ENCODE results near the gene SLC51B. TPM values are rescaled to one million over a fixed set of nuclear protein-coding genes. Genes with fewer than 3 reads are reported as not detected.

Gene SLC51B
- total RNA-seq, 1 experiment from 2014 or later: not detected

DNA sequence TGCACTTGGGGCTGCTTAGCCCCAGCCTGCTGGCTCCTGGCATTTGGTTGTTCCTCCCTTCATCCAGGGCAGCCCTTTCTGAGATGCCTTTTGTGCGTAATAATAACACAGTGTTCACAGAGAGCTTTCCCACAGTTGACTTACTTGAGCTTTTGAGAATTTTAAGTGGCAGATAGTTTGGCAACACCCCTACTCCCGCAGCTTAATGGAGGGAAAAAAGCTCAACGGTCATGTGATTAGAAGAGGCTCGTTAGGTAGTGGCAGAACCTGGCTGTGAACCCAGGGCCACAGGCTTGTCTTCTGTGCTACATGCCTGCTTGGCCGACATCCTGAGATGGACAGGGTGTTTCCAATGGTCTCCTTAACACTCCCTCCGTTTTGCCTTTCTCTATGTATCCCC, 36.1 kb downstream of the SLC51B start:
- Histone ChIP-seq H3K27ac (ENCODE audit: low read depth, low read length) (no peak overlapping the region), H3K79me2 (ENCODE audit: insufficient read depth, low read length) (no peaks in the 10 kb centered on the region), H3K27me3 (ENCODE audit: insufficient read depth, low read length) (peaks cover 7% of the 10 kb centered on the region; the same call in 1 of the 2 replicates), H3K4me2 (ENCODE audit: low read length) (no peak overlapping the region), H3K9ac (ENCODE audit: low read length) (no peak overlapping the region), H4K20me1 (ENCODE audit: insufficient read depth) (no peaks in the 10 kb centered on the region), H3K4me3 (replicated peaks in 1 of 2; ENCODE audit: low read depth in 1 of 2, low read length in 2 of 2) (no peak overlapping the region), H2AFZ (ENCODE audit: low read depth, low read length, poor library complexity, severe bottlenecking) (no peak overlapping the region), H3K36me3 (ENCODE audit: control insufficient read depth in 1 of 2, insufficient read depth in 2 of 2, low read length in 2 of 2) (no peaks in the 10 kb centered on the region), H3K4me1 (ENCODE audit: control insufficient read depth in 1 of 2, insufficient read depth in 2 of 2, low read length in 2 of 2) (peaks cover 3 to 13% of the 10 kb centered on the region in 2 experiments; a peak in 2 of 4 replicates), H3K9me2 (ENCODE audit: insufficient read depth) (no peaks in the 10 kb centered on the region), H3K9me3 (ENCODE audit: control insufficient read depth in 1 of 2, insufficient read depth in 1 of 2, low read depth in 1 of 2, low read length in 2 of 2) (no peaks in the 10 kb centered on the region)
- DNase-seq (ENCODE audit: low read depth, low spot score) (no peak), ATAC-seq (no peak)
- TF ChIP-seq CEBPB (IDR thresholded peaks at IDR 0.05; ENCODE audit: low read depth): no peak
- RAD21 ChIA-PET (ENCODE audit: low non-redundant PET in 1 of 2, low total read pairs in 2 of 2, uncharacterized antibody in 2 of 2, unreplicated experiment in 2 of 2): no interaction called here
- POLR2A ChIA-PET: no interaction called here
- intact Hi-C loops (cut with micrococcal nuclease): no loop called here
- CTCF ChIA-PET: interaction anchor here (1.4 to 2.5 kb wide), 2 partner anchors 20 to 27 kb away, joined by 4 to 7 read pairs; no protein-coding TSS in a partner anchor
- no TSS peak for BruUV-seq (replicated peaks)

GRCh38 chr15:65081758-65082157, 36.6 kb downstream of the SLC51B start:
- Histone ChIP-seq H3K79me2 (ENCODE audit: insufficient read depth, low read length) (no peaks in the 10 kb centered on the region), H2AFZ (ENCODE audit: low read depth, low read length, poor library complexity, severe bottlenecking) (no peak overlapping the region), H3K4me1 (ENCODE audit: control insufficient read depth in 1 of 2, insufficient read depth in 2 of 2, low read length in 2 of 2) (peaks cover 3 to 13% of the 10 kb centered on the region in 2 experiments; a peak in 2 of 4 replicates), H3K4me2 (ENCODE audit: low read length) (no peak overlapping the region), H3K36me3 (ENCODE audit: control insufficient read depth in 1 of 2, insufficient read depth in 2 of 2, low read length in 2 of 2) (no peaks in the 10 kb centered on the region), H4K20me1 (ENCODE audit: insufficient read depth) (no peaks in the 10 kb centered on the region), H3K9me2 (ENCODE audit: insufficient read depth) (no peaks in the 10 kb centered on the region), H3K9ac (ENCODE audit: low read length) (no peak overlapping the region), H3K9me3 (ENCODE audit: control insufficient read depth in 1 of 2, insufficient read depth in 1 of 2, low read depth in 1 of 2, low read length in 2 of 2) (no peaks in the 10 kb centered on the region), H3K27ac (ENCODE audit: low read depth, low read length) (no peak overlapping the region), H3K27me3 (ENCODE audit: insufficient read depth, low read length) (peaks cover 7% of the 10 kb centered on the region; the same call in 1 of the 2 replicates), H3K4me3 (replicated peaks in 1 of 2; ENCODE audit: low read depth in 1 of 2, low read length in 2 of 2) (no peak overlapping the region)
- intact Hi-C loops (cut with micrococcal nuclease): no loop called here
- TF ChIP-seq CBX3 (IDR thresholded peaks at IDR 0.05; ENCODE audit: low read depth) (no peak), POLR2AphosphoS5 (IDR thresholded peaks at IDR 0.05; ENCODE audit: low read depth, low read length) (no peak), SP1 (IDR thresholded peaks at IDR 0.05; ENCODE audit: low read depth) (no peak), JUND (IDR thresholded peaks at IDR 0.05) (no peak), RAD21 (IDR thresholded peaks at IDR 0.05; ENCODE audit: low read depth) (no peak), ELF1 (IDR thresholded peaks at IDR 0.05; ENCODE audit: borderline replicate concordance, low read depth) (no peak), SRF (IDR thresholded peaks at IDR 0.05; ENCODE audit: low read depth) (no peak), ZFX (IDR thresholded peaks at IDR 0.05) (no peak)
- TF ChIP-seq, protein P1, sequence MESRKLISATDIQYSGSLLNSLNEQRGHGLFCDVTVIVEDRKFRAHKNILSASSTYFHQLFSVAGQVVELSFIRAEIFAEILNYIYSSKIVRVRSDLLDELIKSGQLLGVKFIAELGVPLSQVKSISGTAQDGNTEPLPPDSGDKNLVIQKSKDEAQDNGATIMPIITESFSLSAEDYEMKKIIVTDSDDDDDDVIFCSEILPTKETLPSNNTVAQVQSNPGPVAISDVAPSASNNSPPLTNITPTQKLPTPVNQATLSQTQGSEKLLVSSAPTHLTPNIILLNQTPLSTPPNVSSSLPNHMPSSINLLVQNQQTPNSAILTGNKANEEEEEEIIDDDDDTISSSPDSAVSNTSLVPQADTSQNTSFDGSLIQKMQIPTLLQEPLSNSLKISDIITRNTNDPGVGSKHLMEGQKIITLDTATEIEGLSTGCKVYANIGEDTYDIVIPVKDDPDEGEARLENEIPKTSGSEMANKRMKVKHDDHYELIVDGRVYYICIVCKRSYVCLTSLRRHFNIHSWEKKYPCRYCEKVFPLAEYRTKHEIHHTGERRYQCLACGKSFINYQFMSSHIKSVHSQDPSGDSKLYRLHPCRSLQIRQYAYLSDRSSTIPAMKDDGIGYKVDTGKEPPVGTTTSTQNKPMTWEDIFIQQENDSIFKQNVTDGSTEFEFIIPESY (IDR thresholded peaks at IDR 0.05; ENCODE audit: extremely low read depth, insufficient replicate concordance, low read length): no peak
- TF ChIP-seq, protein P2, sequence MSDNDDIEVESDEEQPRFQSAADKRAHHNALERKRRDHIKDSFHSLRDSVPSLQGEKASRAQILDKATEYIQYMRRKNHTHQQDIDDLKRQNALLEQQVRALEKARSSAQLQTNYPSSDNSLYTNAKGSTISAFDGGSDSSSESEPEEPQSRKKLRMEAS (IDR thresholded peaks at IDR 0.05): no peak
- TF ChIP-seq, protein P3, sequence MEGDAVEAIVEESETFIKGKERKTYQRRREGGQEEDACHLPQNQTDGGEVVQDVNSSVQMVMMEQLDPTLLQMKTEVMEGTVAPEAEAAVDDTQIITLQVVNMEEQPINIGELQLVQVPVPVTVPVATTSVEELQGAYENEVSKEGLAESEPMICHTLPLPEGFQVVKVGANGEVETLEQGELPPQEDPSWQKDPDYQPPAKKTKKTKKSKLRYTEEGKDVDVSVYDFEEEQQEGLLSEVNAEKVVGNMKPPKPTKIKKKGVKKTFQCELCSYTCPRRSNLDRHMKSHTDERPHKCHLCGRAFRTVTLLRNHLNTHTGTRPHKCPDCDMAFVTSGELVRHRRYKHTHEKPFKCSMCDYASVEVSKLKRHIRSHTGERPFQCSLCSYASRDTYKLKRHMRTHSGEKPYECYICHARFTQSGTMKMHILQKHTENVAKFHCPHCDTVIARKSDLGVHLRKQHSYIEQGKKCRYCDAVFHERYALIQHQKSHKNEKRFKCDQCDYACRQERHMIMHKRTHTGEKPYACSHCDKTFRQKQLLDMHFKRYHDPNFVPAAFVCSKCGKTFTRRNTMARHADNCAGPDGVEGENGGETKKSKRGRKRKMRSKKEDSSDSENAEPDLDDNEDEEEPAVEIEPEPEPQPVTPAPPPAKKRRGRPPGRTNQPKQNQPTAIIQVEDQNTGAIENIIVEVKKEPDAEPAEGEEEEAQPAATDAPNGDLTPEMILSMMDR (IDR thresholded peaks at IDR 0.05 in 2 of 3, conservative IDR thresholded peaks at IDR 0.05 in 1 of 3; ENCODE audit: borderline replicate concordance in 1 of 3, insufficient read depth in 1 of 3, low read depth in 2 of 3, low read length in 2 of 3): no peak
- DNase-seq (ENCODE audit: low read depth, low spot score): no peak
- CTCF ChIA-PET: interaction anchor here (1.4 to 2.5 kb wide), 3 partner anchors 20 to 48 kb away, joined by 4 to 7 read pairs (median 6); no protein-coding TSS in a partner anchor
- no TSS peak for BruUV-seq (replicated peaks)
- POLR2A ChIA-PET: no interaction called here
- no peak for ATAC-seq
- RAD21 ChIA-PET (ENCODE audit: low non-redundant PET in 1 of 2, low total read pairs in 2 of 2, uncharacterized antibody in 2 of 2, unreplicated experiment in 2 of 2): no interaction called here

Data from HCT116 (cell line).